Colonic mucosa (tissue), 4 donors: ENCODE results near the gene SF3B1. TPM values are rescaled to one million over a fixed set of nuclear protein-coding genes. Genes with fewer than 3 reads are reported as not detected.
A peak's percentile ranks its signal among the peaks of the same experiment; 100 is the strongest.
"Not testable (repeated sequence)": the region's sequence is repeated elsewhere in the genome, so short reads cannot be mapped to it uniquely, and the experiment has no call there.

Experiments
- DNase-seq: peaks from one replicate; pipeline ENCODE4 v3.0.0-alpha.2; 2020
- H3K27ac ChIP-seq: fragments of 200-600 bp; one replicate; pipeline ENCODE4 v1.8.0; 2021
- H3K27me3 ChIP-seq: fragments of 200-600 bp; one replicate; pipeline ENCODE4 v1.8.0; 2021
- H3K36me3 ChIP-seq: fragments of 200-600 bp; one replicate; pipeline ENCODE4 v1.8.0; 2021
- H3K4me1 ChIP-seq: fragments of 200-600 bp; one replicate; pipeline ENCODE4 v1.8.0; 2021; ENCODE audit warnings: mild to moderate bottlenecking
- H3K4me3 ChIP-seq: fragments of 200-600 bp; one replicate; pipeline ENCODE4 v1.8.0; 2021
- H3K9ac ChIP-seq, 2 donors: one replicate each; pipeline ENCODE4 v1.7.0; 2013; ENCODE audit warnings: control low read depth in 2 of 2, low read depth in 2 of 2, low read length in 2 of 2
- H3K9me3 ChIP-seq: fragments of 200-600 bp; one replicate; pipeline ENCODE4 v1.8.0; 2021
- CTCF ChIP-seq: fragments of 200-600 bp; IDR thresholded peaks from one replicate; pipeline ENCODE4 v1.8.0; 2022; ENCODE audit warnings: antibody characterized with exemption, mild to moderate bottlenecking
- intact Hi-C: fragments of 100-400 bp; cut with DNase I; formaldehyde crosslinking; loops from one replicate; pipeline ENCODE4 v1.14.1; 2022
- total RNA-seq, 2 donors: library from RNA; stranded (reverse); fragmentation: NEBNext Ultra II Directional in 1 of 2; extraction: Animal tissue kit (Norgen Biotek cat#: 25700) in 1 of 2; gene quantifications; one replicate each; pipeline ENCODE4 v1.2.1, GENCODE V29; 2021
- donor health status: healthy.
- donor health status: DM: no; HTN: no; CAD: no.
- donor health status: DM: no; HTN: no; CAD: no.

Gene SF3B1
- total RNA-seq, 2 donors from 2014 or later: 186 to 242 TPM

GRCh38 chr2:197386242-197386641, 48.6 kb downstream of the SF3B1 start:
- TF ChIP-seq CTCF: no peak
- H3K9me3 ChIP-seq: no peaks in the 10 kb centered on the region
- intact Hi-C loops: no loop called here
- H3K9ac ChIP-seq: no peak overlapping the region
- no peak overlapping the region for H3K27ac ChIP-seq
- no peaks in the 10 kb centered on the region for H3K27me3 ChIP-seq
- no peaks in the 10 kb centered on the region for H3K4me1 ChIP-seq
- H3K4me3 ChIP-seq: no peak overlapping the region
- DNase-seq: no peak
- no peaks in the 10 kb centered on the region for H3K36me3 ChIP-seq

GRCh38 chr2:197383825-197384224, 51.0 kb downstream of the SF3B1 start:
- intact Hi-C loops: no loop called here
- H3K9me3 ChIP-seq: no peaks in the 10 kb centered on the region

GRCh38 chr2:197381641-197382040, 53.2 kb downstream of the SF3B1 start:
- no peaks in the 10 kb centered on the region for H3K9me3 ChIP-seq
- no peak overlapping the region for H3K27ac ChIP-seq
- intact Hi-C loops: no loop called here
- H3K36me3 ChIP-seq: no peaks in the 10 kb centered on the region
- no peak for DNase-seq
- H3K4me1 ChIP-seq: no peaks in the 10 kb centered on the region
- H3K4me3 ChIP-seq: no peak overlapping the region
- no peaks in the 10 kb centered on the region for H3K27me3 ChIP-seq
- TF ChIP-seq CTCF: no peak
- no peak overlapping the region for H3K9ac ChIP-seq

More at GRCh38 chr2:197383825-197384224, 51.0 kb downstream of the SF3B1 start:
- Histone ChIP-seq H3K36me3 (no peaks in the 10 kb centered on the region), H3K27ac (no peak overlapping the region), H3K4me1 (no peaks in the 10 kb centered on the region), H3K4me3 (no peak overlapping the region), H3K9ac (no peak overlapping the region), H3K27me3 (no peaks in the 10 kb centered on the region)
- no peak for DNase-seq
- TF ChIP-seq CTCF: no peak

- H3K9ac ChIP-seq, H3K36me3 ChIP-seq, H3K9me3 ChIP-seq, DNase-seq, H3K4me3 ChIP-seq, H3K27me3 ChIP-seq, H3K4me1 ChIP-seq, H3K27ac ChIP-seq: not testable (repeated sequence)
- intact Hi-C loops: loop anchor here (2.0 to 5.0 kb wide), 3 partner anchors 189 to 368 kb away; no protein-coding TSS in a partner anchor
Measured at GRCh38 chr2:197379918-197380309, 54.9 kb downstream of the SF3B1 start.

GRCh38 chr2:197379308-197379917, 55.4 kb downstream of the SF3B1 start:
- intact Hi-C loops: loop anchor here (2.0 to 5.0 kb wide), 3 partner anchors 189 to 367 kb away; no protein-coding TSS in a partner anchor
- not testable (repeated sequence) for H3K36me3 ChIP-seq, H3K9ac ChIP-seq, H3K27ac ChIP-seq, H3K9me3 ChIP-seq, H3K4me3 ChIP-seq, H3K4me1 ChIP-seq, DNase-seq, H3K27me3 ChIP-seq

GRCh38 chr2:197378494-197379307, 56.1 kb downstream of the SF3B1 start:
- H3K36me3 ChIP-seq: no peaks in the 10 kb centered on the region
- no peaks in the 10 kb centered on the region for H3K27me3 ChIP-seq
- no peak overlapping the region for H3K27ac ChIP-seq
- H3K4me1 ChIP-seq: no peaks in the 10 kb centered on the region
- H3K9ac ChIP-seq: no peak overlapping the region
- intact Hi-C loops: loop anchor here (2.0 to 5.0 kb wide), 3 partner anchors 188 to 366 kb away; no protein-coding TSS in a partner anchor
- peak; percentile 53 for DNase-seq
- H3K4me3 ChIP-seq: no peak overlapping the region
- TF ChIP-seq CTCF: peak; percentile 63
- H3K9me3 ChIP-seq: no peaks in the 10 kb centered on the region
